K562 (cell line): Measurements from ENCODE around the gene SMG7. TPM values are rescaled to one million over a fixed set of nuclear protein-coding genes. Genes with fewer than 3 reads are reported as not detected.

ENCODE experiments used
- ATAC-seq: fragments of 200-7000 bp; cut with Tn5 transposase; 3 replicates; pipeline ENCODE4 v1.9.1; 2020; ENCODE audit warnings: moderate library complexity
- BruUV-seq: library from RNA; stranded (reverse); fragments of 400-500 nt; replicated peaks from 2 replicates; lab custom pipeline; 2021; lab: Mats Ljungman, UMichigan
- CTCF ChIA-PET: fragments of 300-600 bp; formaldehyde crosslinking; extraction: SDS; loops from one replicate; lab custom pipeline; 2021; ENCODE audit warnings: low intra/inter-chr PET ratio; lab: Yijun Ruan, JAX
- POLR2A ChIA-PET: fragments of 300-600, 350-650 bp; sonication (Branson Sonifier 250); formaldehyde crosslinking; extraction: SDS; loops from one replicate; lab custom pipeline; 2021; ENCODE audit warnings: antibody characterized with exemption, inconsistent platforms; lab: Yijun Ruan, JAX
- DNase-seq, 4 experiments: peaks; one replicate each; pipeline versions ENCODE4 v3.0.0 to v3.0.0-alpha.2; 2011 to 2018; ENCODE audit warnings: low spot score in 3 of 4, mixed read lengths in 3 of 4; ENCODE audit errors: extremely low read depth in 1 of 4
- FAIRE-seq: peaks from 2 replicates; lab custom pipeline; 2011; peaks lifted over from hg19 to GRCh38; lab: Jason Lieb, UNC
- H2AFZ ChIP-seq: 2 replicates; pipeline ENCODE4 v1.6.0; 2011; ENCODE audit warnings: low read depth, low read length, control low read depth, inconsistent platforms
- H3K27ac ChIP-seq: fragments of 200-600 bp; 3 replicates; pipeline ENCODE4 v1.8.0; 2011; ENCODE audit warnings: low read depth, mild to moderate bottlenecking, control low read depth, inconsistent platforms, low read length, moderate library complexity, mixed read lengths; ENCODE audit errors: extremely low read depth
- H3K27me3 ChIP-seq, 2 experiments: fragments of 300-600 bp in 1 of 2; 2 replicates in 1 of 2; 3 replicates in 1 of 2; pipeline versions ENCODE4 v1.6.0 to v1.8.0; 2011; ENCODE audit warnings: inconsistent platforms in 2 of 2, low read length in 2 of 2, mild to moderate bottlenecking in 1 of 2, mixed read lengths in 1 of 2, moderate library complexity in 1 of 2; ENCODE audit not compliant: control insufficient read depth in 2 of 2, insufficient read depth in 2 of 2
- H3K36me3 ChIP-seq: fragments of 300-600 bp; 3 replicates; pipeline ENCODE4 v1.8.0; 2011; ENCODE audit warnings: mild to moderate bottlenecking, low read length, inconsistent platforms; ENCODE audit not compliant: control insufficient read depth, insufficient read depth
- H3K4me1 ChIP-seq, 2 experiments: fragments of 200-600 bp in 1 of 2; replicated peaks in 1 of 2; 2 replicates in 1 of 2; 3 replicates in 1 of 2; pipeline versions ENCODE4 v1.5.1 to v1.8.0; 2011; ENCODE audit warnings: inconsistent platforms in 2 of 2, low read length in 2 of 2, mild to moderate bottlenecking in 1 of 2, mixed read lengths in 1 of 2, moderate library complexity in 1 of 2; ENCODE audit not compliant: control insufficient read depth in 2 of 2, insufficient read depth in 2 of 2
- H3K4me2 ChIP-seq: 2 replicates; pipeline ENCODE4 v1.6.1; 2011; ENCODE audit warnings: low read length, control low read depth, inconsistent platforms, mixed read lengths; ENCODE audit not compliant: insufficient read depth
- H3K4me3 ChIP-seq: fragments of 200-600 bp; sonication (generic), shearing (Covaris generic); 2 replicates; pipeline ENCODE4 v1.5.1; 2016; ENCODE audit warnings: control low read depth, inconsistent platforms
- H3K79me2 ChIP-seq: fragments of 200-600 bp; 3 replicates; pipeline ENCODE4 v1.8.0; 2011; ENCODE audit warnings: low read length, inconsistent platforms; ENCODE audit not compliant: control insufficient read depth, insufficient read depth
- H3K9ac ChIP-seq, 2 experiments: 2 replicates each; pipeline versions ENCODE4 v1.6.0 to v1.6.1; 2011; ENCODE audit warnings: low read depth in 2 of 2, low read length in 2 of 2, control low read depth in 1 of 2, inconsistent platforms in 1 of 2, mild to moderate bottlenecking in 1 of 2, mixed read lengths in 1 of 2; ENCODE audit not compliant: insufficient read depth in 1 of 2
- H3K9me1 ChIP-seq: one replicate; pipeline ENCODE4 v1.6.0; 2011; ENCODE audit warnings: inconsistent platforms, mild to moderate bottlenecking, low read length, moderate library complexity; ENCODE audit not compliant: control insufficient read depth, insufficient read depth
- H3K9me3 ChIP-seq: replicated peaks from 2 replicates; pipeline ENCODE4 v1.5.1; 2011; ENCODE audit warnings: low read depth, low read length, inconsistent platforms; ENCODE audit not compliant: control insufficient read depth, insufficient read depth
- H4K20me1 ChIP-seq: replicated peaks from 2 replicates; pipeline ENCODE4 v1.6.1; 2011; ENCODE audit warnings: low read length, inconsistent platforms, mixed read lengths; ENCODE audit not compliant: control insufficient read depth, insufficient read depth
- ARID3A ChIP-seq: IDR thresholded peaks from 2 replicates; pipeline ENCODE4 v1.6.1; 2012; ENCODE audit warnings: low read depth, low read length, improper control_type of control experiment, borderline replicate concordance
- CEBPG ChIP-seq, 3 experiments: fragments of 200-800 bp in 1 of 3; sonication (Bioruptor generic) in 1 of 3; sonication (generic) in 1 of 3; formaldehyde crosslinking in 1 of 3; IDR thresholded peaks in 2 of 3; conservative IDR thresholded peaks in 1 of 3; 2 replicates each; pipeline versions ENCODE4 v1.6.1 to v1.8.0; 2016 to 2022; ENCODE audit warnings: missing compliant biosample characterization in 2 of 3, missing genetic modification characterization in 2 of 3, mild to moderate bottlenecking in 1 of 3, missing genetic modification reagents in 1 of 3
- E2F6 ChIP-seq, 2 experiments: IDR thresholded peaks; 2 replicates each; pipeline ENCODE4 v1.6.1; 2011; ENCODE audit warnings: borderline replicate concordance in 1 of 2, control low read depth in 1 of 2, low read depth in 1 of 2, low read length in 1 of 2, mild to moderate bottlenecking in 1 of 2, mixed read lengths in 1 of 2, moderate library complexity in 1 of 2; ENCODE audit not compliant: insufficient read depth in 1 of 2, insufficient read length in 1 of 2, poor library complexity in 1 of 2, severe bottlenecking in 1 of 2; ENCODE audit errors: extremely low read depth in 1 of 2
- HMG20B ChIP-seq: fragments of 250-450 bp; sonication (Bioruptor Pico); IDR thresholded peaks from 2 replicates; pipeline ENCODE4 v1.5.0; 2021; ENCODE audit warnings: mild to moderate bottlenecking
- HNRNPL ChIP-seq: fragments of 200-400 bp; formaldehyde crosslinking; IDR thresholded peaks from 2 replicates; pipeline ENCODE4 v1.6.1; 2017; ENCODE audit warnings: low read depth, mild to moderate bottlenecking, low read length
- JUNB ChIP-seq: fragments of 450-650 bp; formaldehyde crosslinking; conservative IDR thresholded peaks from 2 replicates; pipeline ENCODE4 v1.4.0; 2020; ENCODE audit warnings: mild to moderate bottlenecking
- MAX ChIP-seq: sonication (generic); formaldehyde crosslinking; IDR thresholded peaks from 2 replicates; pipeline ENCODE4 v1.9.0; 2022; ENCODE audit warnings: mild to moderate bottlenecking, missing genetic modification reagents
- NR1H2 ChIP-seq: sonication (generic); formaldehyde crosslinking; IDR thresholded peaks from 2 replicates; pipeline ENCODE4 v1.4.0; 2020; ENCODE audit warnings: mild to moderate bottlenecking, missing genetic modification reagents
- TRIM24 ChIP-seq, 2 experiments: fragments of 450-650 bp; IDR thresholded peaks; 2 replicates each; pipeline ENCODE4 v1.6.1; 2016
- ZBTB5 ChIP-seq: fragments of 450-650 bp; IDR thresholded peaks from 2 replicates; pipeline ENCODE4 v1.6.1; 2017; ENCODE audit warnings: antibody characterized with exemption
- ZKSCAN8 ChIP-seq: fragments of 200-800 bp; sonication (Bioruptor generic); IDR thresholded peaks from 2 replicates; pipeline ENCODE4 v1.6.1; 2016; ENCODE audit warnings: missing genetic modification characterization, missing compliant biosample characterization
- ZNF79 ChIP-seq: fragments of 250-450 bp; sonication (Bioruptor Pico); IDR thresholded peaks from 2 replicates; pipeline ENCODE4 v1.4.0; 2020; ENCODE audit warnings: low read depth, mild to moderate bottlenecking, moderate library complexity
- WGBS: fragments of 100-300 bp; shearing (Covaris generic); methylation state at CpG from one replicate; pipeline ENCODE4 v1.1.6; 2016; ENCODE audit warnings: low coverage, mixed read lengths; ENCODE audit not compliant: insufficient coverage; ENCODE audit errors: missing lambda C conversion rate; 5-methylcytosine and 5-hydroxymethylcytosine counted together
- in situ Hi-C: fragments of 300-500 bp; cut with MboI; formaldehyde crosslinking; loops from 4 replicates; pipeline ENCODE4 v1.15.0; 2018; ENCODE audit warnings: inconsistent platforms, mixed read lengths
- intact Hi-C: fragments of 100-400 bp; cut with micrococcal nuclease; formaldehyde crosslinking; loops from 2 replicates; pipeline ENCODE4 v1.14.2; 2022
- polyA plus RNA-seq, 8 experiments: library from polyadenylated mRNA; depleted of rRNA in 4 of 8; stranded (reverse) in 5 of 8; unstranded in 3 of 8; fragments of >200 nt; fragmentation: Nextera tagmentation in 2 of 8; fragmentation: Illumina TruSeq in 1 of 8; extraction: Ambion mirVana in 2 of 8; extraction: Trizol in 1 of 8; gene quantifications; 2 replicates each; pipeline versions ENCODE4 v1.2.1 to v1.2.3, GENCODE V29; 2011 to 2014; ENCODE audit warnings: inconsistent platforms in 1 of 8, missing spikeins in 1 of 8
- total RNA-seq, 7 experiments: library from RNA; depleted of rRNA in 6 of 7; stranded (reverse); fragments of >200 nt in 6 of 7; fragmentation: Illumina TruSeq in 2 of 7; extraction: Trizol in 2 of 7; gene quantifications; 2 replicates each; pipeline versions ENCODE4 v1.2.1 to v1.2.3, GENCODE V29; 2011 to 2021; ENCODE audit warnings: low replicate concordance in 1 of 7

Gene SMG7
- total and polyA plus RNA-seq, 9 of the 15 experiments (the other 6 are each of a cell fraction or from before 2014, with no cell fraction given): 12.4 to 74.6 (median 29.0) TPM

- TF ChIP-seq HNRNPL: no peak
- no peak for TF ChIP-seq HMG20B (CRISPR knock-in tag)
- no peak for TF ChIP-seq E2F6 (IDR thresholded peaks at IDR 0.05; ENCODE audit: borderline replicate concordance in 1 of 2, extremely low read depth in 1 of 2, insufficient read depth in 1 of 2, insufficient read length in 1 of 2, low read depth in 1 of 2, low read length in 1 of 2, poor library complexity in 1 of 2, severe bottlenecking in 1 of 2)
Measured at GRCh38 chr1:183484851-183485250, 12.6 kb downstream of the SMG7 start (continued).

- ATAC-seq (peak; percentile 31), DNase-seq (no peak), FAIRE-seq (no peak)
- Histone ChIP-seq H3K4me2 (no peak overlapping the region), H3K9me1 (no peaks in the 10 kb centered on the region), H3K27ac (no peak overlapping the region), H3K9me3 (no peaks in the 10 kb centered on the region), H2AFZ (no peak overlapping the region), H3K27me3 (no peaks in the 10 kb centered on the region), H4K20me1 (peaks cover 16% of the 10 kb centered on the region), H3K79me2 (peaks cover 95% of the 10 kb centered on the region), H3K9ac (no peak overlapping the region), H3K4me1 (no peaks in the 10 kb centered on the region; a peak in 1 of 5 replicates), H3K36me3 (peaks cover 10% of the 10 kb centered on the region; the same call in 2 of the 3 replicates), H3K4me3 (no peak overlapping the region)
- 43% methylated on average over 2 of the region's 2 CpGs for WGBS
- in situ Hi-C loops (no loop called here), intact Hi-C loops (no loop called here)
- no TSS peak for BruUV-seq
- ChIA-PET CTCF (no interaction called here), POLR2A (interaction anchor here (1.3 to 1.9 kb wide), 2 partner anchors 10 to 12 kb away, joined by 4 to 6 read pairs; no protein-coding TSS in a partner anchor)
- TF ChIP-seq ZKSCAN8 (CRISPR knock-in tag): no peak
- TF ChIP-seq CEBPG (CRISPR knock-in tag; IDR thresholded peaks at IDR 0.05): no peak
- no peak for TF ChIP-seq CEBPG (tag; conservative IDR thresholded peaks at IDR 0.05 in 1 of 2, IDR thresholded peaks at IDR 0.05 in 1 of 2)
- no peak for TF ChIP-seq MAX (CRISPR knock-in tag)
- TF ChIP-seq NR1H2: no peak
- TF ChIP-seq ZBTB5: no peak
- no peak for TF ChIP-seq TRIM24 (IDR thresholded peaks at IDR 0.05)
- no peak for TF ChIP-seq ARID3A
- no peak for TF ChIP-seq ZNF79 (CRISPR knock-in tag)
- TF ChIP-seq JUNB: no peak
Measured at GRCh38 chr1:183487674-183488442, 15.6 kb downstream of the SMG7 start.
